WTC11 (cell line): ENCODE data around the gene PTPRN2. TPM values are rescaled to one million over a fixed set of nuclear protein-coding genes. Genes with fewer than 3 reads are reported as not detected.

Experiments
- ATAC-seq: fragments of 200-7000 bp; cut with Tn5 transposase; 2 replicates; pipeline ENCODE4 v1.10.0; 2021; ENCODE audit warnings: mild to moderate bottlenecking, moderate library complexity
- CTCF ChIA-PET: fragments of 300-600 bp; sonication (Branson Sonifier 250); formaldehyde crosslinking; loops from one replicate; lab custom pipeline; 2021; ENCODE audit warnings: antibody characterized with exemption; lab: Charles Lee
- POLR2A ChIA-PET: fragments of 350-600 bp; sonication (Branson Sonifier 250); formaldehyde crosslinking; loops from one replicate; lab custom pipeline; 2021; ENCODE audit warnings: antibody characterized with exemption; lab: Charles Lee
- DNase-seq: peaks from one replicate; pipeline ENCODE4 v3.0.0; 2021; ENCODE audit warnings: low spot score
- H3K27ac Mint-ChIP-seq: 2 replicates; pipeline ENCODE4 v1.8.0; 2021; ENCODE audit warnings: mixed read lengths
- H3K27me3 Mint-ChIP-seq: 2 replicates; pipeline ENCODE4 v1.8.0; 2021; ENCODE audit warnings: low read depth, mild to moderate bottlenecking, moderate library complexity, mixed read lengths
- H3K36me3 Mint-ChIP-seq: 2 replicates; pipeline ENCODE4 v1.8.0; 2021; ENCODE audit warnings: mixed read lengths
- H3K4me1 Mint-ChIP-seq: 2 replicates; pipeline ENCODE4 v1.8.0; 2022; ENCODE audit warnings: mixed read lengths
- H3K4me3 Mint-ChIP-seq: 2 replicates; pipeline ENCODE4 v1.8.0; 2021; ENCODE audit warnings: mild to moderate bottlenecking, moderate library complexity, mixed read lengths
- H3K9me3 Mint-ChIP-seq: 2 replicates; pipeline ENCODE4 v1.8.0; 2021; ENCODE audit warnings: mixed read lengths
- ATF1 ChIP-seq: sonication (generic); formaldehyde crosslinking; IDR thresholded peaks from 2 replicates; pipeline ENCODE4 v1.8.1; 2023; ENCODE audit warnings: mild to moderate bottlenecking, moderate library complexity, missing genetic modification reagents
- HMGA2 ChIP-seq: fragments of 250-450 bp; sonication (Bioruptor Pico); IDR thresholded peaks from 2 replicates; pipeline ENCODE4 v1.4.0; 2021; ENCODE audit warnings: mild to moderate bottlenecking, moderate library complexity
- JUN ChIP-seq: sonication (generic); formaldehyde crosslinking; IDR thresholded peaks from 2 replicates; pipeline ENCODE4 v1.8.0; 2023; ENCODE audit warnings: mild to moderate bottlenecking, missing genetic modification reagents
- NR1H2 ChIP-seq: sonication (generic); formaldehyde crosslinking; IDR thresholded peaks from 2 replicates; pipeline ENCODE4 v1.9.0; 2021; ENCODE audit warnings: mild to moderate bottlenecking, moderate library complexity, missing genetic modification reagents
- NR3C1 ChIP-seq: sonication (generic); formaldehyde crosslinking; conservative IDR thresholded peaks from 2 replicates; pipeline ENCODE4 v1.8.1; 2023; ENCODE audit warnings: low read depth, mild to moderate bottlenecking, missing genetic modification reagents
- PRRX2 ChIP-seq: fragments of 250-450 bp; sonication (Bioruptor Pico); IDR thresholded peaks from 2 replicates; pipeline ENCODE4 v1.8.0; 2021; ENCODE audit warnings: mild to moderate bottlenecking
- ZNF138 ChIP-seq: sonication (generic); formaldehyde crosslinking; conservative IDR thresholded peaks from 2 replicates; pipeline ENCODE4 v1.8.1; 2022; ENCODE audit warnings: mild to moderate bottlenecking, moderate library complexity, missing genetic modification reagents
- ZNF263 ChIP-seq: sonication (generic); formaldehyde crosslinking; IDR thresholded peaks from 2 replicates; pipeline ENCODE4 v1.8.1; 2022; ENCODE audit warnings: low read depth, mild to moderate bottlenecking, moderate library complexity, missing genetic modification reagents
- total RNA-seq: library from RNA; stranded (reverse); gene quantifications from 3 replicates; pipeline ENCODE4 v1.2.3, GENCODE V29; 2021
- TF ChIP-seq, protein P1 (sequence below): sonication (generic); formaldehyde crosslinking; IDR thresholded peaks from 2 replicates; pipeline ENCODE4 v1.8.0; 2023; ENCODE audit warnings: missing genetic modification reagents, mild to moderate bottlenecking, borderline replicate concordance
- TF ChIP-seq, protein P2 (sequence below): sonication (generic); formaldehyde crosslinking; IDR thresholded peaks from 2 replicates; pipeline ENCODE4 v1.8.0; 2022; ENCODE audit warnings: mild to moderate bottlenecking, missing genetic modification reagents
- TF ChIP-seq, protein P3 (sequence below): sonication (generic); formaldehyde crosslinking; IDR thresholded peaks from 2 replicates; pipeline ENCODE4 v1.8.0; 2022; ENCODE audit warnings: missing genetic modification reagents
- TF ChIP-seq, protein P4 (sequence below): sonication (generic); formaldehyde crosslinking; IDR thresholded peaks from 2 replicates; pipeline ENCODE4 v1.8.1; 2022; ENCODE audit warnings: low read depth, missing genetic modification reagents, borderline replicate concordance
- TF ChIP-seq, protein P5 (sequence below): sonication (generic); formaldehyde crosslinking; IDR thresholded peaks from 2 replicates; pipeline ENCODE4 v1.8.1; 2022; ENCODE audit warnings: mild to moderate bottlenecking, moderate library complexity, missing genetic modification reagents
- TF ChIP-seq, protein P6 (sequence below): sonication (generic); formaldehyde crosslinking; IDR thresholded peaks from 2 replicates; pipeline ENCODE4 v1.8.1; 2022; ENCODE audit warnings: mild to moderate bottlenecking, missing genetic modification reagents, moderate library complexity, borderline replicate concordance

Gene PTPRN2
- total RNA-seq, 1 experiment from 2014 or later: 4.7 TPM

DNA sequence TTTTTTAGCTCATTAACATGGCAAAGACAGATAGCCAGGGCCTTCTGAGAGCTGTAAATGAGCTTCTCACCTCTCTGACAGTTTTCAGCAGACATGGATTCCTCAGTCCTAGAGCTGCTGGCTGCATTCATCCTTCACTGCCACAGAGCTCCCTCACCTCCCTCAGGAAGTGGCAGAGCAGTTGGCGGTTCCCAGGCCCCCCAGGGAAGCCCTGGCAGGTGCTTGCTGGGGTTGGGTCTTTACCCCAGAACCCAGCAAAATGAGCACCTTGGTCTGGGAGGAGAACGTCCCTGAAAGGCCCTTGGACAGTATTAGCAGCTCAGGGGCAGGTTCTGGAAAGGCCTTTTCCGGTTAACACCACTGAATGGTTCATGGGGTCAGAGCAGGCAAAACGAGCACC is 288.0 kb downstream of the PTPRN2 start:
- peaks cover 3% of the 10 kb centered on the region; the same call in 1 of the 2 replicates for H3K27me3 Mint-ChIP-seq
- no peak overlapping the region for H3K27ac Mint-ChIP-seq
- peaks cover 8% of the 10 kb centered on the region for H3K9me3 Mint-ChIP-seq
- DNase-seq: no peak
- H3K4me3 Mint-ChIP-seq: no peak overlapping the region
- peaks cover 42% of the 10 kb centered on the region for H3K4me1 Mint-ChIP-seq
- POLR2A ChIA-PET: no interaction called here
- H3K36me3 Mint-ChIP-seq: peaks cover 13% of the 10 kb centered on the region
- TF ChIP-seq, protein P1, sequence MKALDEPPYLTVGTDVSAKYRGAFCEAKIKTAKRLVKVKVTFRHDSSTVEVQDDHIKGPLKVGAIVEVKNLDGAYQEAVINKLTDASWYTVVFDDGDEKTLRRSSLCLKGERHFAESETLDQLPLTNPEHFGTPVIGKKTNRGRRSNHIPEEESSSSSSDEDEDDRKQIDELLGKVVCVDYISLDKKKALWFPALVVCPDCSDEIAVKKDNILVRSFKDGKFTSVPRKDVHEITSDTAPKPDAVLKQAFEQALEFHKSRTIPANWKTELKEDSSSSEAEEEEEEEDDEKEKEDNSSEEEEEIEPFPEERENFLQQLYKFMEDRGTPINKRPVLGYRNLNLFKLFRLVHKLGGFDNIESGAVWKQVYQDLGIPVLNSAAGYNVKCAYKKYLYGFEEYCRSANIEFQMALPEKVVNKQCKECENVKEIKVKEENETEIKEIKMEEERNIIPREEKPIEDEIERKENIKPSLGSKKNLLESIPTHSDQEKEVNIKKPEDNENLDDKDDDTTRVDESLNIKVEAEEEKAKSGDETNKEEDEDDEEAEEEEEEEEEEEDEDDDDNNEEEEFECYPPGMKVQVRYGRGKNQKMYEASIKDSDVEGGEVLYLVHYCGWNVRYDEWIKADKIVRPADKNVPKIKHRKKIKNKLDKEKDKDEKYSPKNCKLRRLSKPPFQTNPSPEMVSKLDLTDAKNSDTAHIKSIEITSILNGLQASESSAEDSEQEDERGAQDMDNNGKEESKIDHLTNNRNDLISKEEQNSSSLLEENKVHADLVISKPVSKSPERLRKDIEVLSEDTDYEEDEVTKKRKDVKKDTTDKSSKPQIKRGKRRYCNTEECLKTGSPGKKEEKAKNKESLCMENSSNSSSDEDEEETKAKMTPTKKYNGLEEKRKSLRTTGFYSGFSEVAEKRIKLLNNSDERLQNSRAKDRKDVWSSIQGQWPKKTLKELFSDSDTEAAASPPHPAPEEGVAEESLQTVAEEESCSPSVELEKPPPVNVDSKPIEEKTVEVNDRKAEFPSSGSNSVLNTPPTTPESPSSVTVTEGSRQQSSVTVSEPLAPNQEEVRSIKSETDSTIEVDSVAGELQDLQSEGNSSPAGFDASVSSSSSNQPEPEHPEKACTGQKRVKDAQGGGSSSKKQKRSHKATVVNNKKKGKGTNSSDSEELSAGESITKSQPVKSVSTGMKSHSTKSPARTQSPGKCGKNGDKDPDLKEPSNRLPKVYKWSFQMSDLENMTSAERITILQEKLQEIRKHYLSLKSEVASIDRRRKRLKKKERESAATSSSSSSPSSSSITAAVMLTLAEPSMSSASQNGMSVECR (CRISPR knock-in tag): no peak
- TF ChIP-seq HMGA2 (no peak), NR1H2 (CRISPR knock-in tag) (no peak), NR3C1 (no peak), JUN (CRISPR knock-in tag) (no peak), PRRX2 (CRISPR knock-in tag) (no peak), ZNF263 (CRISPR knock-in tag) (no peak), ZNF138 (no peak), ATF1 (CRISPR knock-in tag) (no peak)
- TF ChIP-seq, protein P2, sequence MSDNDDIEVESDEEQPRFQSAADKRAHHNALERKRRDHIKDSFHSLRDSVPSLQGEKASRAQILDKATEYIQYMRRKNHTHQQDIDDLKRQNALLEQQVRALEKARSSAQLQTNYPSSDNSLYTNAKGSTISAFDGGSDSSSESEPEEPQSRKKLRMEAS (CRISPR knock-in tag): no peak
- TF ChIP-seq, protein P3, sequence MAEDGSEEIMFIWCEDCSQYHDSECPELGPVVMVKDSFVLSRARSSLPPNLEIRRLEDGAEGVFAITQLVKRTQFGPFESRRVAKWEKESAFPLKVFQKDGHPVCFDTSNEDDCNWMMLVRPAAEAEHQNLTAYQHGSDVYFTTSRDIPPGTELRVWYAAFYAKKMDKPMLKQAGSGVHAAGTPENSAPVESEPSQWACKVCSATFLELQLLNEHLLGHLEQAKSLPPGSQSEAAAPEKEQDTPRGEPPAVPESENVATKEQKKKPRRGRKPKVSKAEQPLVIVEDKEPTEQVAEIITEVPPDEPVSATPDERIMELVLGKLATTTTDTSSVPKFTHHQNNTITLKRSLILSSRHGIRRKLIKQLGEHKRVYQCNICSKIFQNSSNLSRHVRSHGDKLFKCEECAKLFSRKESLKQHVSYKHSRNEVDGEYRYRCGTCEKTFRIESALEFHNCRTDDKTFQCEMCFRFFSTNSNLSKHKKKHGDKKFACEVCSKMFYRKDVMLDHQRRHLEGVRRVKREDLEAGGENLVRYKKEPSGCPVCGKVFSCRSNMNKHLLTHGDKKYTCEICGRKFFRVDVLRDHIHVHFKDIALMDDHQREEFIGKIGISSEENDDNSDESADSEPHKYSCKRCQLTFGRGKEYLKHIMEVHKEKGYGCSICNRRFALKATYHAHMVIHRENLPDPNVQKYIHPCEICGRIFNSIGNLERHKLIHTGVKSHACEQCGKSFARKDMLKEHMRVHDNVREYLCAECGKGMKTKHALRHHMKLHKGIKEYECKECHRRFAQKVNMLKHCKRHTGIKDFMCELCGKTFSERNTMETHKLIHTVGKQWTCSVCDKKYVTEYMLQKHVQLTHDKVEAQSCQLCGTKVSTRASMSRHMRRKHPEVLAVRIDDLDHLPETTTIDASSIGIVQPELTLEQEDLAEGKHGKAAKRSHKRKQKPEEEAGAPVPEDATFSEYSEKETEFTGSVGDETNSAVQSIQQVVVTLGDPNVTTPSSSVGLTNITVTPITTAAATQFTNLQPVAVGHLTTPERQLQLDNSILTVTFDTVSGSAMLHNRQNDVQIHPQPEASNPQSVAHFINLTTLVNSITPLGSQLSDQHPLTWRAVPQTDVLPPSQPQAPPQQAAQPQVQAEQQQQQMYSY (CRISPR knock-in tag): no peak
- TF ChIP-seq, protein P4, sequence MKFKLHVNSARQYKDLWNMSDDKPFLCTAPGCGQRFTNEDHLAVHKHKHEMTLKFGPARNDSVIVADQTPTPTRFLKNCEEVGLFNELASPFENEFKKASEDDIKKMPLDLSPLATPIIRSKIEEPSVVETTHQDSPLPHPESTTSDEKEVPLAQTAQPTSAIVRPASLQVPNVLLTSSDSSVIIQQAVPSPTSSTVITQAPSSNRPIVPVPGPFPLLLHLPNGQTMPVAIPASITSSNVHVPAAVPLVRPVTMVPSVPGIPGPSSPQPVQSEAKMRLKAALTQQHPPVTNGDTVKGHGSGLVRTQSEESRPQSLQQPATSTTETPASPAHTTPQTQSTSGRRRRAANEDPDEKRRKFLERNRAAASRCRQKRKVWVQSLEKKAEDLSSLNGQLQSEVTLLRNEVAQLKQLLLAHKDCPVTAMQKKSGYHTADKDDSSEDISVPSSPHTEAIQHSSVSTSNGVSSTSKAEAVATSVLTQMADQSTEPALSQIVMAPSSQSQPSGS (CRISPR knock-in tag): no peak
- TF ChIP-seq, protein P5, sequence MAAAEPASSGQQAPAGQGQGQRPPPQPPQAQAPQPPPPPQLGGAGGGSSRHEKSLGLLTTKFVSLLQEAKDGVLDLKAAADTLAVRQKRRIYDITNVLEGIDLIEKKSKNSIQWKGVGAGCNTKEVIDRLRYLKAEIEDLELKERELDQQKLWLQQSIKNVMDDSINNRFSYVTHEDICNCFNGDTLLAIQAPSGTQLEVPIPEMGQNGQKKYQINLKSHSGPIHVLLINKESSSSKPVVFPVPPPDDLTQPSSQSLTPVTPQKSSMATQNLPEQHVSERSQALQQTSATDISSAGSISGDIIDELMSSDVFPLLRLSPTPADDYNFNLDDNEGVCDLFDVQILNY: no peak
- TF ChIP-seq, all 79 proteins: peak for 0
- CTCF ChIA-PET: no interaction called here
- ATAC-seq: no peak

DNA sequence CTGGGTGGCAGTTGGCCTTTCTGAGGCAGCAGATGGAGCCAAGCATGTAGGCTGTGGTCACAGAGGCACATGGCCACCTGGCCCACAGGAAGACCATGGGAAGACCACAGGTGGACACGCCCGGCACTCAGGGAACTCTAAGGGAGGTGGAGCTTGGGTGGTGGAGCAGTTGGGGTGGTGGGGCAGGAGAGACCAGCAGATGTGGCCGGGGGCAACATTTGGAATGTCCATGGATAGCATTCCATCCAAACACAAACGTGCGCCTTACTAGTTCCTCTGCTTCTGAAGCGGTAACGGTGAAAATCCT is 290.9 kb downstream of the PTPRN2 start:
- Mint-ChIP-seq H3K27ac (no peak overlapping the region), H3K36me3 (peaks cover 23% of the 10 kb centered on the region), H3K27me3 (peaks cover 3% of the 10 kb centered on the region; the same call in 1 of the 2 replicates), H3K9me3 (peaks cover 15% of the 10 kb centered on the region), H3K4me1 (peaks cover 31% of the 10 kb centered on the region), H3K4me3 (no peak overlapping the region)
- DNase-seq (no peak), ATAC-seq (no peak)
- ChIA-PET POLR2A (no interaction called here), CTCF (no interaction called here)
- TF ChIP-seq, protein P6, sequence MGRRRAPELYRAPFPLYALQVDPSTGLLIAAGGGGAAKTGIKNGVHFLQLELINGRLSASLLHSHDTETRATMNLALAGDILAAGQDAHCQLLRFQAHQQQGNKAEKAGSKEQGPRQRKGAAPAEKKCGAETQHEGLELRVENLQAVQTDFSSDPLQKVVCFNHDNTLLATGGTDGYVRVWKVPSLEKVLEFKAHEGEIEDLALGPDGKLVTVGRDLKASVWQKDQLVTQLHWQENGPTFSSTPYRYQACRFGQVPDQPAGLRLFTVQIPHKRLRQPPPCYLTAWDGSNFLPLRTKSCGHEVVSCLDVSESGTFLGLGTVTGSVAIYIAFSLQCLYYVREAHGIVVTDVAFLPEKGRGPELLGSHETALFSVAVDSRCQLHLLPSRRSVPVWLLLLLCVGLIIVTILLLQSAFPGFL (CRISPR knock-in tag): no peak
- TF ChIP-seq, protein P5: no peak
- TF ChIP-seq, protein P3 (CRISPR knock-in tag): no peak
- TF ChIP-seq NR1H2 (CRISPR knock-in tag): no peak
